Endothelial cell of umbilical vein (primary cell): ENCODE data around the gene VPS52.

Source experiments
- FOS ChIP-seq: IDR thresholded peaks from 2 replicates; pipeline ENCODE4 v1.6.1; 2011; ENCODE audit warnings: mild to moderate bottlenecking, low read length, moderate library complexity, borderline replicate concordance; ENCODE audit not compliant: insufficient read depth
- MYC ChIP-seq: IDR thresholded peaks from one replicate; pipeline ENCODE4 v1.6.1; 2011; ENCODE audit warnings: mild to moderate bottlenecking, low read depth, low read length
- POLR2A ChIP-seq: IDR thresholded peaks from 2 replicates; pipeline ENCODE4 v1.6.1; 2012; ENCODE audit warnings: low read depth, mild to moderate bottlenecking, control low read depth, low read length
- POLR2AphosphoS5 ChIP-seq: IDR thresholded peaks from 2 replicates; pipeline ENCODE4 v1.6.1; 2012; ENCODE audit warnings: low read depth, mild to moderate bottlenecking, control low read depth, low read length, moderate library complexity; ENCODE audit not compliant: insufficient read depth
- TF ChIP-seq, protein P1 (sequence below), 2 donors: IDR thresholded peaks; 1 replicate in 1 of 2; 2 replicates in 1 of 2; pipeline ENCODE4 v1.5.1; 2011; ENCODE audit warnings: low read length in 2 of 2, mild to moderate bottlenecking in 2 of 2, moderate library complexity in 2 of 2, control low read depth in 1 of 2, inconsistent platforms in 1 of 2, low read depth in 1 of 2; ENCODE audit not compliant: insufficient read depth in 1 of 2; ENCODE audit errors: extremely low read depth in 1 of 2
- TF ChIP-seq, protein P2 (sequence below): IDR thresholded peaks from 2 replicates; pipeline ENCODE4 v1.6.1; 2011; ENCODE audit not compliant: insufficient read depth, insufficient read length

DNA sequence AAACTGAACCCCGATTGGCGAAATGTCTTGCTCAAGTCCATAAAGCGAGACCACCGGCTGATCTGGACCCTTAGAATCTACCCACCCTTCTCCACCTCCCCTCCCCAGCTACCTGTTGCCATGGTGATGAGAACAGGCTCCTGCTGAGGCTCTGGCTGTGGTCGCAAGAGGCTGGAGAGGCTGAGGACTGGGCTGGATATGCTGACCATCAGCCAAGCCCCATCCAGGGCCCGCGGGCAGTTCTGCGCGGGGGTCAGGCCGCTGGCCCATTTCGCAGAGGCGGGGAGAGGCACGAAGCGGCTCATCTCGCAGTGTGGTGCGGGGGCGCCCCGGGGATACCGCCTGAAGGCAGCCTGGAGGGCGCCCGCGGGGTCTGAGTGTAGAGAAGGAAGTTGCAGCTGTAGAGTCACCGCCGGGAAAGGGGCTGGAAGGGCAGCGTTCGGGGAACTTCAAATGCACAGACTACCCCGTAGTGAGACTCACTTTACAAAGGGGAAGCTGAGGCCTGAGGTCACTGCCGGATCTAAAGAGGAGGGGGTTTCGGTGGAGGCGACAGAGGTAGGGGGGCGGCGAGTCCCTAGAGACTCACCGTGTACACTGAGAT, 41.5 kb upstream of the VPS52 start:
- TF ChIP-seq, protein P1, sequence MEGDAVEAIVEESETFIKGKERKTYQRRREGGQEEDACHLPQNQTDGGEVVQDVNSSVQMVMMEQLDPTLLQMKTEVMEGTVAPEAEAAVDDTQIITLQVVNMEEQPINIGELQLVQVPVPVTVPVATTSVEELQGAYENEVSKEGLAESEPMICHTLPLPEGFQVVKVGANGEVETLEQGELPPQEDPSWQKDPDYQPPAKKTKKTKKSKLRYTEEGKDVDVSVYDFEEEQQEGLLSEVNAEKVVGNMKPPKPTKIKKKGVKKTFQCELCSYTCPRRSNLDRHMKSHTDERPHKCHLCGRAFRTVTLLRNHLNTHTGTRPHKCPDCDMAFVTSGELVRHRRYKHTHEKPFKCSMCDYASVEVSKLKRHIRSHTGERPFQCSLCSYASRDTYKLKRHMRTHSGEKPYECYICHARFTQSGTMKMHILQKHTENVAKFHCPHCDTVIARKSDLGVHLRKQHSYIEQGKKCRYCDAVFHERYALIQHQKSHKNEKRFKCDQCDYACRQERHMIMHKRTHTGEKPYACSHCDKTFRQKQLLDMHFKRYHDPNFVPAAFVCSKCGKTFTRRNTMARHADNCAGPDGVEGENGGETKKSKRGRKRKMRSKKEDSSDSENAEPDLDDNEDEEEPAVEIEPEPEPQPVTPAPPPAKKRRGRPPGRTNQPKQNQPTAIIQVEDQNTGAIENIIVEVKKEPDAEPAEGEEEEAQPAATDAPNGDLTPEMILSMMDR (IDR thresholded peaks at IDR 0.05; ENCODE audit: extremely low read depth in 1 of 2, insufficient read depth in 1 of 2, low read depth in 1 of 2, low read length in 2 of 2), result peak in 1 of 2 donors; percentile 1
- TF ChIP-seq FOS (no peak), POLR2AphosphoS5 (peak; percentile 51), POLR2A (no peak), MYC (no peak)
- TF ChIP-seq, protein P2, sequence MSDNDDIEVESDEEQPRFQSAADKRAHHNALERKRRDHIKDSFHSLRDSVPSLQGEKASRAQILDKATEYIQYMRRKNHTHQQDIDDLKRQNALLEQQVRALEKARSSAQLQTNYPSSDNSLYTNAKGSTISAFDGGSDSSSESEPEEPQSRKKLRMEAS, result no peak
